Transverse colon (tissue), 4 donors: ENCODE results near the gene PAK1. TPM values are rescaled to one million over a fixed set of nuclear protein-coding genes. Genes with fewer than 3 reads are reported as not detected.

Experiments
- DNase-seq: peaks from one replicate; pipeline ENCODE4 v3.0.0-alpha.2; 2019
- H3K27ac ChIP-seq, 4 donors: fragments of 200-600 bp; sonication (generic); 2 replicates each; pipeline ENCODE4 v1.5.1; 2016 to 2018; ENCODE audit warnings: inconsistent platforms in 4 of 4
- H3K27me3 ChIP-seq: fragments of 200-600 bp; sonication (generic); 2 replicates; pipeline ENCODE4 v1.5.1; 2017; ENCODE audit warnings: inconsistent platforms
- H3K36me3 ChIP-seq, 4 donors: fragments of 200-600 bp; sonication (generic); 2 replicates each; pipeline ENCODE4 v1.5.1; 2017 to 2019; ENCODE audit warnings: inconsistent platforms in 4 of 4
- H3K4me1 ChIP-seq, 4 donors: fragments of 200-600 bp; sonication (generic); 2 replicates each; pipeline ENCODE4 v1.5.1; 2017 to 2020; ENCODE audit warnings: inconsistent platforms in 4 of 4
- H3K4me3 ChIP-seq, 4 donors: fragments of 200-600 bp; sonication (generic); 1 replicate in 1 of 4; 2 replicates in 3 of 4; pipeline versions ENCODE4 v1.5.1 to v1.6.1; 2017 to 2019; ENCODE audit warnings: inconsistent platforms in 4 of 4
- H3K9me3 ChIP-seq, 2 donors: fragments of 200-600 bp; sonication (generic); 2 replicates each; pipeline ENCODE4 v1.5.1; 2017 to 2019; ENCODE audit warnings: inconsistent platforms in 2 of 2
- CTCF ChIP-seq, 5 experiments: fragments of 200-600 bp in 3 of 5; fragments of 450-650 bp in 2 of 5; sonication (generic) in 3 of 5; IDR thresholded peaks; 1 replicate in 2 of 5; 2 replicates in 3 of 5; pipeline ENCODE4 v1.5.1; 2016 to 2017; ENCODE audit warnings: antibody characterized with exemption in 5 of 5, inconsistent platforms in 3 of 5, mild to moderate bottlenecking in 2 of 5, moderate library complexity in 1 of 5
- EP300 ChIP-seq: sonication (generic); formaldehyde crosslinking; IDR thresholded peaks from one replicate; pipeline ENCODE4 v1.6.1; 2017; ENCODE audit warnings: antibody characterized with exemption, low read depth
- POLR2A ChIP-seq: fragments of 450-650 bp; IDR thresholded peaks from one replicate; pipeline ENCODE4 v1.6.1; 2016; ENCODE audit warnings: antibody characterized with exemption, mild to moderate bottlenecking, moderate library complexity
- POLR2AphosphoS5 ChIP-seq, 3 donors: sonication (generic); formaldehyde crosslinking; IDR thresholded peaks; one replicate each; pipeline ENCODE4 v1.6.1; 2016; ENCODE audit warnings: antibody characterized with exemption in 3 of 3
- WGBS, 2 donors: methylation state at CpG; one replicate each; pipeline ENCODE4 v1.1.5; 2018; ENCODE audit warnings: low coverage in 1 of 2; 5-methylcytosine and 5-hydroxymethylcytosine counted together
- in situ Hi-C, 4 donors: fragments of 200-750 bp; cut with MboI; loops; one replicate each; pipeline versions ENCODE4 v1.15.0 to v1.15.1; 2017; ENCODE audit warnings: low sequenced_read_pairs in 3 of 4, low pct_ligation_motif_present in 1 of 4, low pct_unique_long_range_greater_than_20kb in 1 of 4
- intact Hi-C: fragments of 100-400 bp; cut with DNase I; formaldehyde crosslinking; loops from one replicate; pipeline ENCODE4 v1.15.1; 2023; ENCODE audit warnings: low total_unique reads
- total RNA-seq, 4 donors: library from RNA; depleted of rRNA; stranded (reverse); fragments of >200 nt; gene quantifications; one replicate each; pipeline ENCODE4 v1.1.0, GENCODE V29; 2016

Gene PAK1
- total RNA-seq, 4 donors from 2014 or later, result 104 to 222 (median 128) TPM

DNA sequence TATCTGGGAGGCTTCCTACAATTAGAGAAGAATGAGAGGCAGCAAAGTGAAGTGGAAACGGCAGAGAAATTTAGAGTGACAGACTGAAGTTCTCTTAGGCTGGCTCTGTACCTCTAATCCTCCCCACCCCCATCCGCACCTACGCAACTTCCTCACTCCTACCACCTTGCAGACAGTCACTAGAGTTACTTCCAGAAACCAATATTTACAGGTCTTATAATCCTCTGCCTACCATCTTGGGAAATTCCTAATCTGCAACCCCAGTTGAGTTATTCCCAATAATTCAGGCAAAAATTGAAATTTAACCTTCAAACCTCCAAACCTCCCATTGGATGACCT, 71.7 kb downstream of the PAK1 start:
- in situ Hi-C loops, result no loop called here
- no peak overlapping the region for H3K27ac ChIP-seq
- intact Hi-C loops, result no loop called here

DNA sequence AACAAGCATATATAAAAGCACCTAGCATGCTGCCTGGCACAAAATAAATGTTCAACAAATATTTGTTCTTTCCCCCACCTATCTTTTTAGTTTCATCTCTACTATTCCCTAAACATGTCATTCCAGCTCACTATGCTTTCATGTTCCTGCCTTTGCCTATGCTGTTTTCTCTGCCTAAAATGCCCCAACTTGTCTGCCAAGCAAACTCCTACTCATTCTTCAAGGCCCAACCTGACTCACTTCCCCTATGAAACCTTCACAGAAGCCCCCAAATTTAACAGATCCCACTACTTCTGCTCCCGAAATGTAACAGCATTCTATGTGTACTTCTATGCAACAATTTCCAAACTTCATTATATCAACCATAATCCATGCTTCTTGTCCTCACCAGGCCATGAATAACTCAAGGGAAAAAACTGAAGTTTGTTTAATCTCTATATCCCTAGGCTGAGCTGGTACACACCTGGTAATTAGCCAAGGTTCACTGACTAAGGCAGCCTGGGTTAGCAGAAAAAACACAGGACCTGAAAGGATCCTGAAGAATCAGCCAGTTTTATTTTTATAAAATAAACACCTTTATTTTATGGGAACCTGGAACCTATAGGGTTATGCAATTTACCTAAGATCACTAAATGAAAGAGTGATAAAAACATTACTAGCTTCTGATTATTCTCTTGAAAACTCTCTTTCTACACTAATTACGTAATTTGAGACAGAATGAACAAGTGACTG, 72.2 kb downstream of the PAK1 start:
- Histone ChIP-seq H3K27me3 (no peaks in the 10 kb centered on the region), H3K4me1 (peaks cover 1 to 49% (median 31%) of the 10 kb centered on the region in 4 donors), H3K4me3 (no peak overlapping the region), H3K9me3 (no peaks in the 10 kb centered on the region), H3K36me3 (no peaks in the 10 kb centered on the region), H3K27ac (no peak overlapping the region)
- DNase-seq, result no peak
- intact Hi-C loops, result no loop called here
- in situ Hi-C loops, result no loop called here
- TF ChIP-seq EP300 (no peak), POLR2AphosphoS5 (IDR thresholded peaks at IDR 0.05) (no peak), CTCF (IDR thresholded peaks at IDR 0.05) (no peak), POLR2A (no peak)
- 96 to 100% methylated on average over 2 of the region's 2 CpGs for WGBS, 2 donors

More for the DNA sequence above, 71.7 kb downstream of the PAK1 start:
- 86 to 94% methylated on average over 3 of the region's 3 CpGs for WGBS, 2 donors
- Histone ChIP-seq H3K36me3 (no peaks in the 10 kb centered on the region), H3K4me3 (no peak overlapping the region), H3K9me3 (no peaks in the 10 kb centered on the region), H3K4me1 (peaks cover 0 to 49% (median 30%) of the 10 kb centered on the region in 4 donors), H3K27me3 (no peaks in the 10 kb centered on the region)
- TF ChIP-seq POLR2A (no peak), EP300 (no peak), CTCF (IDR thresholded peaks at IDR 0.05) (no peak), POLR2AphosphoS5 (IDR thresholded peaks at IDR 0.05) (no peak)
- DNase-seq, result no peak

DNA sequence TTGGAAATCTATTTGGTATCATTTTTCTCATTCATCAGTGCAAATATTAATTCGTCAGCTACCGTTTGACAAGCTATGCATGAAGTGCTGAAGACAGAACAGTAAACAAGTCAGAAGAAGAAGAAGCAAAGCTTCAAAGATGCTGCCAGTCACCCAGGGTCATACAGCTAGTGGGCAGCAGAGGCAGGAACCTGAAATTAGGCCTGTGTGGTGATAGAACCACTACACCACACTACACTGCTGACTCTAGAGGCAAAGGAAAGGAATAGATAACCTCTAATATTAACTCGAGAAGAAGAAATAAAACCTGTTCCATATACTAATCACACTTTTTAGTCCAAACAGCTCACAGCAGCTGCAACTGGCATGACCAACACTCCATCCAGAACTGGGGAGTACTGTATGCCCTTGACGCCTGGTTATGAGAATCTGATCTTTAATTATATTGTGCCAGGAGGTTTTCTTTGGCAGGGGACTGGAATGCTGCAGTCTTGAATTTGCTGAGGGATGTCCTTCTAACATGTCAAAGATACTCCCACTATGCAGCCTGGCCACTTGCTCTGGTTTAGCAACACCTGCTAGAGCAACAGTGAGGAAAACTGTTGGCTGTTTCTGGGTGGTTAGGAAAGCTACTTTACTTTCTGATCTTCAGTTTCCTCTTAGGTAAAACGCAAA, 73.0 kb downstream of the PAK1 start:
- H3K9me3 ChIP-seq, result no peaks in the 10 kb centered on the region
- 57 to 59% methylated on average over 3 to 5 of the region's 5 CpGs for WGBS, 2 donors
- DNase-seq, result no peak
- intact Hi-C loops (no loop called here), in situ Hi-C loops (no loop called here)
- H3K27me3 ChIP-seq, result no peaks in the 10 kb centered on the region
- H3K36me3 ChIP-seq, result no peaks in the 10 kb centered on the region
- TF ChIP-seq POLR2AphosphoS5 (IDR thresholded peaks at IDR 0.05), result no peak
- no peak for TF ChIP-seq POLR2A
- no peak for TF ChIP-seq CTCF (IDR thresholded peaks at IDR 0.05)
- TF ChIP-seq EP300, result no peak
- H3K4me1 ChIP-seq, result peaks cover 3 to 49% (median 37%) of the 10 kb centered on the region in 4 donors
- no peak overlapping the region for H3K27ac ChIP-seq
- no peak overlapping the region for H3K4me3 ChIP-seq

GRCh38 chr11:77400271-77400670, 73.6 kb downstream of the PAK1 start:
- H3K27ac ChIP-seq, result no peak overlapping the region
- intact Hi-C loops, result no loop called here
- in situ Hi-C loops, result no loop called here
- TF ChIP-seq POLR2AphosphoS5 (IDR thresholded peaks at IDR 0.05), result no peak
- no peak for TF ChIP-seq POLR2A
- H3K4me3 ChIP-seq, result no peak overlapping the region
- H3K36me3 ChIP-seq, result no peaks in the 10 kb centered on the region
- 71 to 77% methylated on average over 1 to 2 of the region's 2 CpGs for WGBS, 2 donors
- DNase-seq, result no peak
- no peaks in the 10 kb centered on the region for H3K27me3 ChIP-seq
- H3K4me1 ChIP-seq, result peaks cover 3 to 51% (median 39%) of the 10 kb centered on the region in 4 donors
- no peaks in the 10 kb centered on the region for H3K9me3 ChIP-seq
